Mesendoderm (in vitro differentiated cells): ENCODE measurements around the gene KLKB1.

Experiments used
- DNase-seq: peaks from one replicate; pipeline ENCODE4 v3.0.0; 2013
- H2AK5ac ChIP-seq: 2 replicates; pipeline ENCODE4 v1.6.1; 2013; ENCODE audit warnings: low read length, inconsistent platforms
- H2BK120ac ChIP-seq: 2 replicates; pipeline ENCODE4 v1.6.1; 2013; ENCODE audit warnings: low read depth, mild to moderate bottlenecking, low read length, moderate library complexity, mixed read lengths
- H2BK15ac ChIP-seq: replicated peaks from 2 replicates; pipeline ENCODE4 v1.6.1; 2013; ENCODE audit warnings: low read depth, mild to moderate bottlenecking, moderate library complexity
- H2BK5ac ChIP-seq: 2 replicates; pipeline ENCODE4 v1.6.1; 2013; ENCODE audit warnings: low read length, inconsistent platforms
- H3K18ac ChIP-seq: 2 replicates; pipeline ENCODE4 v1.6.1; 2013; ENCODE audit warnings: mild to moderate bottlenecking, low read length, mixed read lengths
- H3K23ac ChIP-seq: one replicate; pipeline ENCODE4 v1.6.1; 2013; ENCODE audit warnings: low read length
- H3K27ac ChIP-seq: 2 replicates; pipeline ENCODE4 v1.5.1; 2013; ENCODE audit warnings: low read depth, mild to moderate bottlenecking, inconsistent platforms, low read length, moderate library complexity
- H3K27me3 ChIP-seq: 2 replicates; pipeline ENCODE4 v1.6.1; 2013; ENCODE audit warnings: low read length, control low read depth, mild to moderate bottlenecking, inconsistent platforms; ENCODE audit not compliant: insufficient read depth, poor library complexity
- H3K36me3 ChIP-seq: 2 replicates; pipeline ENCODE4 v1.6.1; 2013; ENCODE audit warnings: low read length, inconsistent platforms; ENCODE audit not compliant: control insufficient read depth, insufficient read depth
- H3K4ac ChIP-seq: one replicate; pipeline ENCODE4 v1.6.1; 2013; ENCODE audit warnings: low read depth, mild to moderate bottlenecking, low read length, moderate library complexity
- H3K4me1 ChIP-seq: 2 replicates; pipeline ENCODE4 v1.6.1; 2013; ENCODE audit warnings: low read depth, low read length, inconsistent platforms; ENCODE audit not compliant: control insufficient read depth
- H3K4me2 ChIP-seq: 2 replicates; pipeline ENCODE4 v1.6.1; 2013; ENCODE audit warnings: low read length
- H3K4me3 ChIP-seq: 2 replicates; pipeline ENCODE4 v1.5.1; 2013; ENCODE audit warnings: mild to moderate bottlenecking, low read length
- H3K56ac ChIP-seq: one replicate; pipeline ENCODE4 v1.6.1; 2013; ENCODE audit warnings: low read length
- H3K79me1 ChIP-seq: 2 replicates; pipeline ENCODE4 v1.6.1; 2013; ENCODE audit warnings: low read length, inconsistent platforms
- H3K79me2 ChIP-seq: 2 replicates; pipeline ENCODE4 v1.6.1; 2013; ENCODE audit warnings: mild to moderate bottlenecking, low read length; ENCODE audit not compliant: control insufficient read depth, insufficient read depth
- H3K9ac ChIP-seq: 2 replicates; pipeline ENCODE4 v1.6.1; 2013; ENCODE audit warnings: low read length, inconsistent platforms
- H4K5ac ChIP-seq: one replicate; pipeline ENCODE4 v1.6.1; 2013; ENCODE audit warnings: low read length
- H4K8ac ChIP-seq: one replicate; pipeline ENCODE4 v1.6.1; 2013; ENCODE audit warnings: low read depth, mild to moderate bottlenecking, control low read depth, low read length, moderate library complexity
- WGBS: extraction: QIAGEN DNeasy Blood & Tissue Kit; methylation state at CpG from one replicate; pipeline ENCODE4 v1.1.7; 2013; ENCODE audit warnings: low lambda C conversion rate, missing lambda C conversion rate; ENCODE audit not compliant: insufficient coverage; ENCODE audit errors: extremely low coverage; 5-methylcytosine and 5-hydroxymethylcytosine counted together

The KLKB1 gene

DNA sequence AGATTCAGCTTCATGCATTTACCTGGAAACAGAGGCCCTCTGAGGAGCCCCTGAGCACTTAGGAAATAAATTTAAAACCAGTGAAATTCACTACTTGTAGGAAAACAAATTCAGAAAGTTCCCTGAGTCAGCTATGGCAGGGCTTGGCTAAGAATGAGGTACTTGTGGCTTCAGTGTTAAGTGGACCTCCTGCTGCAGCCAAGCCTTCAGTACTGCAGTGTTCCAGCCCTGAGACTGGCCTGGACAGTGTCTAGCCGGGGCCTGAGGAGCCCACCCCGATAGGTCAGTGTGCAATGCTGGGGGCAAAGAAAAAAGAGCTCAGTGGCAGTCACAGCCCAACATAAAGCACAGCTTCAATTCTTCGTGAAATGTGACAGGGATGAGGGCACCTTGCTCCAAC lies 80.6 kb downstream of the KLKB1 start:
- Histone ChIP-seq H3K9ac (no peak overlapping the region), H3K23ac (no peak overlapping the region), H3K18ac (no peak overlapping the region), H3K27me3 (no peaks in the 10 kb centered on the region), H4K8ac (no peak overlapping the region), H3K4me2 (no peak overlapping the region), H4K5ac (no peak overlapping the region), H3K79me2 (no peaks in the 10 kb centered on the region), H3K36me3 (no peaks in the 10 kb centered on the region), H3K79me1 (no peaks in the 10 kb centered on the region), H2BK120ac (no peak overlapping the region), H3K4ac (no peak overlapping the region), H3K27ac (no peak overlapping the region), H2BK5ac (no peak overlapping the region), H3K56ac (no peak overlapping the region), H2AK5ac (no peak overlapping the region), H3K4me3 (no peak overlapping the region), H2BK15ac (no peak overlapping the region), H3K4me1 (no peaks in the 10 kb centered on the region)
- WGBS = no CpG with 5 or more reads among the region's 3 CpGs
- DNase-seq = no peak
